WI38 (cell line): ENCODE measurements around the gene ZCCHC13.
A peak's percentile ranks its signal among the peaks of the same experiment; 100 is the strongest.
"Not testable (repeated sequence)": the region's sequence is repeated elsewhere in the genome, so short reads cannot be mapped to it uniquely, and the experiment has no call there.

ENCODE experiments used
- H3K4me3 ChIP-seq: 2 replicates; pipeline ENCODE4 v1.5.1; 2011; ENCODE audit warnings: low read depth, mild to moderate bottlenecking, control low read depth, low read length
- TF ChIP-seq, protein P1 (sequence below): IDR thresholded peaks from 2 replicates; pipeline ENCODE4 v1.5.1; 2012; ENCODE audit warnings: low read depth, mild to moderate bottlenecking, control low read depth, low read length

The ZCCHC13 gene

DNA sequence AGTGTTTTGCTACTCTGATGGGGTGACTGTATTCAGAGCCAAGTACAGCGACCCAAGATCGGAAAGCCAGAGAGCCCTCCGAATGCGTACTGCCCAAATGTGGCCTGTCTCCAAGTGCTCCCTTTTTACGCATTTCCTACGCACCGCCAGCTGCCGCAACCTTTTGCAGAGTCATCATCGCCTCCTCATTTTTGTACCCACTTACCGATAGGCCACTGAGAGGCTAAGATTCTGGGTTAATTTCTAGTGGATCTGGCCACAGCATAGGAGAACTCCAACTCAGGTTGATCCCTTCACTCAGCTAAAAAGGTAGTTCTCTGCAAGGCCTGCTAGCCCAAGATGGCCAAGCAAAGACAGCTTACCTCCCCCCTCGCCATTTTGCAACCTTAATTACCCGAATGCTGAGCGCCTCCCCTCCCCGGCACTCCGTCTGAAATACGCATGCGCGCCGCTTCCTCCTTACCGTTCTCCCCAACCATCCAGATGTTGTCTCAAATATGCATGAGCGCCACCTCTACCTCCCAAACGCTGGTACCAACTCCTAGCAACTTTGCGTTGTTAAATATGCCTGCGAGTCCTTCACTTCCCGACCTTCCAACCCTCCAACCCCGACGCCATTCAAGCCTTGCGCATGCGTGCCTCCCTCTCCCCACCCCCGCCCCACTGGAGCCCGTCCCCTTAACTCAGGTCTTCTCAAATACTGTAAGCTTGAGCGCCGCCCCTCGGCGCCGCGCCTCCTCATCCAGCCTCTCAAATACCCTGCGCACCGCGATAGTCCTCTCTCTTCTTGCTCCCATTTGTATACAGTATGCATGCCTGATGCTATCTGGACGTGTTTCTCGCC is 11.8 kb upstream of the ZCCHC13 start:
- peak overlapping the region; percentile 74 for H3K4me3 ChIP-seq
- TF ChIP-seq, protein P1, sequence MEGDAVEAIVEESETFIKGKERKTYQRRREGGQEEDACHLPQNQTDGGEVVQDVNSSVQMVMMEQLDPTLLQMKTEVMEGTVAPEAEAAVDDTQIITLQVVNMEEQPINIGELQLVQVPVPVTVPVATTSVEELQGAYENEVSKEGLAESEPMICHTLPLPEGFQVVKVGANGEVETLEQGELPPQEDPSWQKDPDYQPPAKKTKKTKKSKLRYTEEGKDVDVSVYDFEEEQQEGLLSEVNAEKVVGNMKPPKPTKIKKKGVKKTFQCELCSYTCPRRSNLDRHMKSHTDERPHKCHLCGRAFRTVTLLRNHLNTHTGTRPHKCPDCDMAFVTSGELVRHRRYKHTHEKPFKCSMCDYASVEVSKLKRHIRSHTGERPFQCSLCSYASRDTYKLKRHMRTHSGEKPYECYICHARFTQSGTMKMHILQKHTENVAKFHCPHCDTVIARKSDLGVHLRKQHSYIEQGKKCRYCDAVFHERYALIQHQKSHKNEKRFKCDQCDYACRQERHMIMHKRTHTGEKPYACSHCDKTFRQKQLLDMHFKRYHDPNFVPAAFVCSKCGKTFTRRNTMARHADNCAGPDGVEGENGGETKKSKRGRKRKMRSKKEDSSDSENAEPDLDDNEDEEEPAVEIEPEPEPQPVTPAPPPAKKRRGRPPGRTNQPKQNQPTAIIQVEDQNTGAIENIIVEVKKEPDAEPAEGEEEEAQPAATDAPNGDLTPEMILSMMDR, result no peak

DNA sequence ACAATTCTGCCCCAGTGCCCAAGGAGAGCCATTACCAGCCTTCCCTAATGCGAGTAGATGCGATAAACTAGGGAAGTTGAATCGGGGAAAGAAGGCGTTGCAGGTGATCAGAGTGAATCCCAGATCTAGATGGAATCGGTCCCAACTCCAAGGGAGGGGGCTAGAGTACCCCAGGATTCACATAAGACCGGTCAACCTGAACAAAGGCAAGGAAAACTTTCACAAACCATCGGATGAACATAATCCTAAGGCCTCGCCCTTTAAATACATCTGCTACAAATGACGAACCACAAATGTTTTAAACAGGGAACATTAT is 11.2 kb upstream of the ZCCHC13 start:
- TF ChIP-seq, protein P1, result no peak
- peak overlapping the region; percentile 74 for H3K4me3 ChIP-seq

DNA sequence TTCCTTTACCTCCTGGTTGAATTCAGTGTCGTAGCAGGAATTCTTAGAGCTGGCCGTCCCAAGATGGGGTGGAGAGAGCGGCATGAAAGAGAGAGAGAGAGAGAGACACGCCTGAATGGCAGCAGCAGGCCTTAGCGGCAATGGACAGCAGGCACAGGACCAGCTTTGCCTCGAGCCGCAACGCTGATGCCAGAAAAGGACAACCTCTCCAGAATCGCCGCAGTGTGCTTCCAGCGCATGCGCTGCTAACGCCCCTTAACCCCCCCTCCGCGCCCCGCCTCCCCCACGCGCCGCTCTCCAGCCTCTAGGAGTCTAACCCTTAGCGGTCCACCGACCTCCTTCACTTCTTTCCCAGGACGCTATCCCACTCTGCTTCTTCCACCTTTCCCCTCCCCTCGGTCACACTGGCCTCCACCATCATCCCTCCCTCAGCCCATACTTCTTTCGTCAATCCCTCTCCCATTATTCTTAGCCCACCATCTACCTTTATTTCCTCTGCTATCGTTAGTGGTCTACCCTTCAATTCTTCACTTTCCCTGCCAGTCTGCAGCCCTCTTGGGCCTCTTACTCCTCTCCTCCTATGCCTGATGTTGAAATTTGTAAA is 10.5 kb upstream of the ZCCHC13 start:
- peak overlapping the region; percentile 74 for H3K4me3 ChIP-seq
- TF ChIP-seq, protein P1, result no peak

DNA sequence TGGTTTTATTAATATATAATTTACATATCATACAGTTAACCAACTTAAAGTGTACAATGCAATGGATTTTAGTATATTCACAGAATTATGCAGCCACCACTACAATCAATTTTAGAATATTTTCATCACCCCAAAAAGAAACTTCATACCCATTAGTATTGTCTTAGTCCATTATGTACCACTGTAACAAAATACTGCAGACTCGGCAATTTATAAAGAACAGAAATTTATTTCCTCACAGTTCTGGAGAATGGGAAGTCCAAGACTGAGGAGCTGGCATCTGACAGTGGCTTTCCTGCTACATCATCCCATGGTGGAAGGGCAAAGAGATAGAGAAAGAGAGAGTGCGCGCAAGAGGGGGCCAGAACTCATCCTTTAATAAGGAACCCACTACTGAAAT is 8.9 kb upstream of the ZCCHC13 start:
- TF ChIP-seq, protein P1, result no peak
- no peak overlapping the region for H3K4me3 ChIP-seq

DNA sequence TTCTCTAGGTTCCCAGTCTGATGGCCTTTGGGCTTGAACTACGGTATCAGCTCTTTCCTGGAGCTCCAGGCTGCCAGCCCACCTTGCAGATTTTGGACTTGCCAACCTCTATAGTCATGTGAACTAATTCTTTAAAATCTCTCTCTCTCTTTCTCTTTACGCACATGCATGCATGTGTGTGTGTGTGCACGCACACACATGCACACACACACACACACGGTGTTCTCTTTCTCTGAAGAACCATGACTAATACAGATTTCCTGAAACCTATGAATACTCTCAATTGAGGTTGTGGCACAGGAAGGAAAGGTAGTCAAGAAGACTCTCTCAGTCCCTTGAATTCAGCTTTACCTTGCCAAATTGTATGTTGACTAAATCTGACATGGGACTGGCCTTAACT is 6.2 kb upstream of the ZCCHC13 start:
- no peak overlapping the region for H3K4me3 ChIP-seq
- TF ChIP-seq, protein P1, result no peak

DNA sequence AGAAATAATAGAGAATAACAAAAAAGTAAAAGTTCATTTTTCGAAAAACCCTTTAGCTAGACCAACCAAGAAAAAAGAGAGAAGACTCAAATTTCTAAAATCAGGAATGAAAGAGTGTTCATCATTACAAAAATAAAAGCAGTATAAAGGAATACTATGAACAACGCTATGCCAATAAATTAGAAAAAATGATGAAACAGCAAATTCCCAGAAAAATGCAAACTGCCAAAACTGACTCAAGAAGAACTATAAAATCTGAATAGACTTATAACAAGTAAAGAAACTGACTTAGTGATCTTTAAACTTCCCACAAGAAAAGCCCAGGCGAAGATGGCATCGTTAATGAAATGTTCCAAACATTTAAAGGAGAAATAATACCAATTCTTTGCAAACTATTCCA is 3.1 kb upstream of the ZCCHC13 start:
- TF ChIP-seq, protein P1, result no peak

DNA sequence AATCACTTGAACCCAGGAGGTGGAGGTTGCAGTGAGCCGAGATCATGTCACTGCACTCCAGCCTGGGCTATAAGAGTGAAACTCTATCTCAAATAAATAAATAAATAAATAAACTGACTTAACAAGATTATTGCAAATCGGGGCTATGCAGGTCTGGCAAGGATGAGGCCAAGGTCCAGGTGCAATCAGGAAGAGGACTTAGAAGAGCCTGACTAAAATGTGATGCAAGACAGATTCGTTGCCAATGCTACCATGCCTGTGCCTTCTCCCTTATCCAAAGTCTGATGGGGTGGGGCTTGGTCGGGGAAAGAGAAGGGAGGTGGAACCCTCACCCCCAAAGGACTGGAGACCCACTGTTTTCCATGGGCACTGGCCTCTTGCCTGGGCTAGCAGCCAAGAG is 14.7 kb downstream of the ZCCHC13 start:
- TF ChIP-seq, protein P1, result no peak
- H3K4me3 ChIP-seq, result no peak overlapping the region

More for the DNA sequence above, 3.1 kb upstream of the ZCCHC13 start:
- no peak overlapping the region for H3K4me3 ChIP-seq

DNA sequence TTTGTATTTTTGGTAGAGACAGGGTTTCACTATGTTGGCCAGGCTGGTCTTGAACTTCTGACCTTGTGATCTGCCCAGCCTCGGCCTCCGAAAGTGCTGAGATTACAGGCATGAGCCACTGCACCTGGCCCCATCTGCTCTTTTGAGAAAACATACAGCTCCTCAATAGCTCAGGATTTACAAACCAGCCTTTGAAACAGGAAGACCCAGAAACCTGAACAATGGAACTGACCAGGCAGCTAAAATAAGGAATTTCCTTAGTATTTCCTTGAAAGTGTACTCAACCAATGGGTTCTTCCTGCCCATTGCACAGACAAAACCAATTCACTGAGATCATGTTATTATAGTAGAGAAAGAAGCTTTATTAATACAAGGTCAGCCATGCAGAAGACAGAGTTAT is 15.3 kb downstream of the ZCCHC13 start:
- H3K4me3 ChIP-seq, result not testable (repeated sequence)
